Erythroblast (primary cell): ENCODE results near the gene TSTD2.

Source experiments
- GATA1 ChIP-seq: IDR thresholded peaks from 2 replicates; pipeline ENCODE4 v1.6.1; 2011; ENCODE audit warnings: low read depth, mild to moderate bottlenecking, control low read depth, low read length, moderate library complexity
- POLR2A ChIP-seq: IDR thresholded peaks from 2 replicates; pipeline ENCODE4 v1.6.1; 2011; ENCODE audit warnings: mild to moderate bottlenecking, low read length

DNA sequence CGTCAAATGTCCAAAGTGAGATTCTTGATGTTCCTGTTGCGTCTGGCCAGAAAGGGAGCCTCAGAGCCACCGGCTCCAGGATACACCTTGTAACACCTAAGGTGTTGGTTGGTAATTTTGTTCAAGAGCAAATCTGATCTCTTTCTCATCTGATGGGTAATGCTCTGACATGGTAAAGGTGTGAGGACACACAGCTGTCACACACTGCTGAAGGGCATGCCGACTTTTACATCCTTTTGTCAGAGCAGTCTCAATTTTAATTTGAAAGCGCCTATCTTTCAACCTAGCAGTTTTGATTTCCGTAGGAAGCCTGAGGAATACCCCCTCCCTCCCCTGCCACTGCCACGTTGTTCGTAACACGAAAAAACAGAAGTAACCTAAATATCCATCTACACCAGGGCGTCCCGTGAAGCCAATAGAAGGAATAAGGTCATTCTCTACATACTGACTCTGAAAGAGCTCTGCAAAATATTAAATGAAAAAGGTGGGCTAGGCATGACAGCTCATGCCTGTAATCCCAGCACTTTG, 57.4 kb downstream of the TSTD2 start:
- TF ChIP-seq GATA1 (no peak), POLR2A (no peak)
